Measurements from ENCODE around the gene PSAP.

The PSAP gene

DNA sequence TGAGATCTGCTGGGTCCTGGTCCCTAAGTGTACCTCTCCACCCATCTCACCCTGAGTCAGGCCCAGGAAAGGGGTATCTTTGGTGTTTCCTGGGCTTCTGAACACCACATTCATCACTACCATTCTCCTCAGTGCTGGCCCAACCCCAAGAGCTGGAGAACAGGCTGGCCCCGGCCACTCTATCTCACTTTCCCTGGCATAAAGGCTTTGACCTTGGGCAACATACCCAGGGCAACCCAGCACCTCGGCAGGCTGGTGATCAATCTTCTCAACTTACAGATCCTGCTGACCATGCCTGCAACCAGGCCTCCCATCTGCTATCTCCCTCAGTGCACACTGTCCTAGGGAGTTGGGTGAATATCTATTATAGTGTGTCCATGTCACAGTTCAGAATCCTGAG lies 79.8 kb downstream of the PSAP start:
- no peak overlapping the region for H3K27ac ChIP-seq
- no peaks in the 10 kb centered on the region for H3K9me3 ChIP-seq
- TF ChIP-seq Cebpa-rat (IDR thresholded peaks at IDR 0.05), result no peak
- no peak overlapping the region for H3K4me3 ChIP-seq
- H3K27me3 ChIP-seq, result peaks cover 13% of the 10 kb centered on the region
- no peak overlapping the region for H3K4me2 ChIP-seq
- H4K20me1 ChIP-seq, result 0 out of 2 replicates have a peak, but pooled peaks cover 7% of the 10 kb centered on the region
- H3K36me3 ChIP-seq, result no peaks in the 10 kb centered on the region
- H3K4me1 ChIP-seq, result peaks cover 89% of the 10 kb centered on the region
- no peak overlapping the region for H3K9ac ChIP-seq

DNA sequence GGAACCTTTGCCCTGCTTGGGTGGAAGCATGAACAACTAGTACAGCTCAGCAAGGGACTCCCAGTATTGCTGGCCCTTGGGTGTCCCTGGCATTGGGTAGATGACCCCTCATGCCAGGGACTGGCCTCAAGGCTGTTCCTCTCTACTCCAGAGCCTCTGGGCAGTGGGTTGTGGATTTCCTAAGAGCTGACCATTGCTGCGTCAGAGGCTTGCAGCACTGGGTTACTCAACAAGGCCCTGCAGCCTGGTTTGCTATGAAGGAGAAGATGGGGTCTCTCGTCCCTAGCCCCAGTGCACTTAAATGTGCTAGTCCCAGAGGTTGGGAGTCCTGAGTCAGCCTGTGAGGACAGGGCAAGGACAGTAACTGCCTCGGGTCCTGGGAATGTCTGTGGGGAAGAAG lies 80.3 kb downstream of the PSAP start:
- Histone ChIP-seq H3K9ac (no peak overlapping the region), H3K4me2 (no peak overlapping the region), H3K36me3 (no peaks in the 10 kb centered on the region), H3K27me3 (peaks cover 13% of the 10 kb centered on the region), H3K4me3 (no peak overlapping the region), H3K27ac (no peak overlapping the region), H3K9me3 (no peaks in the 10 kb centered on the region), H4K20me1 (0 out of 2 replicates have a peak, but pooled peaks cover 7% of the 10 kb centered on the region), H3K4me1 (peaks cover 88% of the 10 kb centered on the region)
- no peak for TF ChIP-seq Cebpa-rat (IDR thresholded peaks at IDR 0.05)

DNA sequence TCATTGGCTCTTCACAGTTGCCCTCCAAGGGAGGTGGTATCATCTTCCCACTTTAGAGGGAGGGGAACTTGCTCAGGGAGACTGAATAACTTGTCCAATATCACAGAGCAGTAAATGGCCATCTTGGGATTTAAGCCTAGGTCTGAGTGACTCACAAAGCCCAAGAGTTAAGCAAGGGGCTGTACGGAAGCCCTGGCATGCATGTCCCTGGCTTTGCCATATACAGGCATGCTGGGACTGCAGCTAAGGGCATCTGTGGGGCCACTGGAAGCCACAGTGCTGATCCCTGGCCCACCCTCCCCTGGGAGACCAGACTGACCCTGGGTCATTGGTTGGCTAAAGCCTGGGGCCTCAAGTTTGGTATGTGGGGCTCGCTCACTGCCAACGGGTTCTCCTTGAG lies 80.8 kb downstream of the PSAP start:
- no peak overlapping the region for H3K9ac ChIP-seq

DNA sequence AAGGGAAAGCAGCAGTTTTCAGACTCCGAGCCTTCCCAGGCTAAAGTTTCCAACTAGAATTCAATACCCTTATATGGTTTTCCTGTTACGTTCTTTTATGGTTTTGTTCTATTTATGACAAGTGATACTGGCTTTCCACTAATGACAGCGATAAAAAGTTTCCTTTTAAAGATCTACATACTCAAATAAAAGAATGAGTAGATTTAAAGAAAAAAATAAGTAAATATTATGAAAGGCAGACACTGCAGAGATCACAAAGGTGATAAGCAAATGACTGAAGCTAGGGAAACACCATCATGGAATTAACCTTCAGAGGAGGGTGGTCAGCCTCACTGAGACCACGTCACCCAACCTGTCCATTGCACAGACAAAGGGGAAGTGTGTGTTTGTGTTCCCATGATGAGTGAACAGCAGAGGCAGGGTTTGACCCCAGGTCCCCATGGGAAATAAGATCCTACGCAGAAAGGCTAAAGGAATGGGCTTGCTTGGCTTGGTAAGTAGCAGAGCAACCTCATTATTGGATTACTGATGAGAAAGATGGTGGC lies 81.7 kb downstream of the PSAP start:
- H3K9ac ChIP-seq, result no peak overlapping the region
- TF ChIP-seq Cebpa-rat (IDR thresholded peaks at IDR 0.05), result no peak
- H3K4me2 ChIP-seq, result peak overlapping the region; percentile 86
- peak overlapping the region; percentile 55; the same call in 1 of the 2 replicates for H3K4me3 ChIP-seq
- H3K9me3 ChIP-seq, result no peaks in the 10 kb centered on the region
- H3K27ac ChIP-seq, result peak overlapping the region; percentile 29; the same call in 1 of the 2 replicates
- peaks cover 87% of the 10 kb centered on the region for H3K4me1 ChIP-seq
- no peaks in the 10 kb centered on the region for H3K36me3 ChIP-seq
- no peaks in the 10 kb centered on the region for H4K20me1 ChIP-seq
- peaks cover 13% of the 10 kb centered on the region for H3K27me3 ChIP-seq

More for the DNA sequence above, 80.8 kb downstream of the PSAP start:
- TF ChIP-seq Cebpa-rat (IDR thresholded peaks at IDR 0.05), result no peak
- Histone ChIP-seq H4K20me1 (0 out of 2 replicates have a peak, but pooled peaks cover 7% of the 10 kb centered on the region), H3K4me1 (peaks cover 88% of the 10 kb centered on the region), H3K9me3 (no peaks in the 10 kb centered on the region), H3K4me2 (peak overlapping the region; percentile 86), H3K36me3 (no peaks in the 10 kb centered on the region), H3K27ac (no peak overlapping the region), H3K27me3 (peaks cover 13% of the 10 kb centered on the region), H3K4me3 (no peak overlapping the region)

DNA sequence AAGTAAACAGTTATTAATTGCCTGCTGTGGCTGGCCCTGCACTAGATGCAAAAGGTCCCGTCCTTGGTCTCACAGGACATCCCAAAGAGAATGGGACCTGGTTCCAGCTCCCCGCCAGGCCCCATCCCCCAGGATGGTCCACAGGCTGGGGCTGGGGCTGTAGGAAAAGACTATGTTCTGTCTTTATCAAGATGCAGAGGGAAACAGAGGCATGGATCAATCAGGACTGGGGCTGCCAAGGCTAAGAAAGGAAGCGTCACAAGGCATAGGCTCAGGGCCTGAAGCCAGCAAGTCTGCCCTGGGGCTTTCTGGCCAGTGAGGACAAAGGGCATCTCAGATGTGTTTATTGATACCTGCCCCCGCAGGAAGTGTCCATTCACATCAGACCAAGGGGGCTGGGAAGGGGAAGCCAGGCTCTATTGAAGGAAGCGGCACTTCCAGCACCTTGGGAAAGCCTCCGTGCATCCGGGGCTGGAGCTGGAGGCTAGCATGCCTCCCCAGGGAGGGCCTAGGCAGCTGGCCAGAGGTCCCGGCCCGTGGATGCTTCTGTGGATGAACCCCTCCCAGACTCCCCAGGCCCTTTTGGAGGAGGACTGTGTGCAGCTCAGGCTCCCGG lies 83.5 kb downstream of the PSAP start:
- no peak for TF ChIP-seq Cebpa-rat (IDR thresholded peaks at IDR 0.05)
- no peak overlapping the region for H3K4me3 ChIP-seq
- no peak overlapping the region for H3K9ac ChIP-seq
- H3K27me3 ChIP-seq, result no peaks in the 10 kb centered on the region; the same call in 1 of the 2 replicates
- 0 out of 2 replicates have a peak overlapping the region, but pooled peaks have one; percentile 41 for H3K27ac ChIP-seq
- H3K9me3 ChIP-seq, result no peaks in the 10 kb centered on the region
- peak overlapping the region; percentile 32; the same call in 1 of the 2 replicates for H3K4me2 ChIP-seq
- peaks cover 69% of the 10 kb centered on the region for H3K4me1 ChIP-seq
- no peaks in the 10 kb centered on the region for H3K36me3 ChIP-seq
- H4K20me1 ChIP-seq, result no peaks in the 10 kb centered on the region

DNA sequence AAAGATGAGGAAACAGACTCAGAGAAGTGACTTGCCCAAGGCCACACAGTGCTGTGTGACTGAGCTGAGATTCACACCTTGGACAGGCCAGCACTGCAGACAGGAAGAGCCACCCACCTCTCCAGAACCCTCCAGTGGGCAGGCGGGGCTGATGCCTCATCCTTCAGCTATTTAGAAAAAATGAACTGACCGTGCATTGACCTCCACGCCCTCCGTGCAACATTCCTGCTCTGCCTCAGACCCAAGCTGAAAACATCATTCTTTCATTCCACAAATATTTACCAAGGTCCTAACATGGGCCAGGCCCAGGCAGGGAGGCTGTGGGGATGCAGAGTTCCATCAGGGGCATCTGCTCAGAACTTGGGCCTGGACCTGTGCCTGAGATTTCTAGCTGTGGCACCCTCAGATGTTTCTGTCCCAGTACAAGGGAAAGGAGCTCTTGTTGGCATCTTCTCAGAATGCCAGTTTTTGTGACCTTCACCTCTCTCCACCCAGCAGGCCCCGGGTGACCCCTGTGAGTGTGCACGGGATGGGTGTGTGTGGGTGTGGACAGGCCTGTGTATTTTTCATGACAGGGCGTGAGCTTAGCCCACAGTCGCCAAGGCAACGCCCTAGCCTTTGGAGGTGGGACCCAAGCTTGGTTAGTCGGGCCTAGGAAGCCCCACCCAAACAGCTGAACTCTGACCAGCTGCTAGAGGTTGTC lies 84.2 kb downstream of the PSAP start:
- H3K36me3 ChIP-seq, result no peaks in the 10 kb centered on the region
- H3K4me1 ChIP-seq, result peaks cover 62% of the 10 kb centered on the region
- no peaks in the 10 kb centered on the region for H3K9me3 ChIP-seq
- no peak overlapping the region for H3K9ac ChIP-seq
- H3K27ac ChIP-seq, result 0 out of 2 replicates have a peak overlapping the region, but pooled peaks have one; percentile 41
- H3K27me3 ChIP-seq, result no peaks in the 10 kb centered on the region
- no peaks in the 10 kb centered on the region for H4K20me1 ChIP-seq
- H3K4me3 ChIP-seq, result no peak overlapping the region
- peak overlapping the region; percentile 32; the same call in 1 of the 2 replicates for H3K4me2 ChIP-seq
- no peak for TF ChIP-seq Cebpa-rat (IDR thresholded peaks at IDR 0.05)

Data from BLaER1 (cell line).